Keratinocyte (primary cell): ENCODE measurements around the gene ANKRD23. TPM values are rescaled to one million over a fixed set of nuclear protein-coding genes. Genes with fewer than 3 reads are reported as not detected.
A peak's percentile ranks its signal among the peaks of the same experiment; 100 is the strongest.

Experiments used
- DNase-seq: peaks from one replicate; pipeline ENCODE4 v3.0.0-alpha.2; 2011; ENCODE audit warnings: low read depth, missing footprints, low spot score
- FAIRE-seq: peaks from 2 replicates; lab custom pipeline; 2011; peaks lifted over from hg19 to GRCh38; lab: Jason Lieb, UNC
- H2AFZ ChIP-seq: 2 replicates; pipeline ENCODE4 v1.6.0; 2012; ENCODE audit warnings: low read length, control low read depth, inconsistent platforms; ENCODE audit not compliant: control insufficient read depth
- H3K27ac ChIP-seq: 2 replicates; pipeline ENCODE4 v1.5.1; 2011; ENCODE audit warnings: low read length; ENCODE audit not compliant: control insufficient read depth, insufficient read depth
- H3K27me3 ChIP-seq: 3 replicates; pipeline ENCODE4 v1.6.0; 2011; ENCODE audit warnings: low read length; ENCODE audit not compliant: control insufficient read depth, insufficient read depth; ENCODE audit errors: extremely low read depth
- H3K36me3 ChIP-seq, 2 experiments: 2 replicates in 1 of 2; 3 replicates in 1 of 2; pipeline ENCODE4 v1.5.1; 2011; ENCODE audit warnings: low read length in 2 of 2, mild to moderate bottlenecking in 1 of 2; ENCODE audit not compliant: control insufficient read depth in 2 of 2, insufficient read depth in 2 of 2; ENCODE audit errors: extremely low read depth in 1 of 2
- H3K4me1 ChIP-seq: 3 replicates; pipeline ENCODE4 v1.5.1; 2011; ENCODE audit warnings: low read length; ENCODE audit not compliant: control insufficient read depth, insufficient read depth; ENCODE audit errors: extremely low read depth
- H3K4me2 ChIP-seq: 3 replicates; pipeline ENCODE4 v1.6.0; 2011; ENCODE audit warnings: low read depth, low read length; ENCODE audit not compliant: control insufficient read depth, insufficient read depth; ENCODE audit errors: extremely low read depth
- H3K4me3 ChIP-seq, 3 experiments: fragments of 200-600 bp in 1 of 3; sonication (generic) in 1 of 3; 2 replicates in 2 of 3; 3 replicates in 1 of 3; pipeline ENCODE4 v1.5.1; 2011 to 2016; ENCODE audit warnings: low read length in 3 of 3, mild to moderate bottlenecking in 3 of 3, control low read depth in 2 of 3, inconsistent platforms in 1 of 3, low read depth in 1 of 3, mixed read lengths in 1 of 3, mixed run types in 1 of 3, moderate library complexity in 1 of 3; ENCODE audit not compliant: control insufficient read depth in 2 of 3, insufficient read depth in 2 of 3; ENCODE audit errors: extremely low read depth in 1 of 3
- H3K79me2 ChIP-seq: 2 replicates; pipeline ENCODE4 v1.6.0; 2012; ENCODE audit warnings: low read length; ENCODE audit not compliant: control insufficient read depth, insufficient read depth
- H3K9ac ChIP-seq: 3 replicates; pipeline ENCODE4 v1.6.0; 2011; ENCODE audit warnings: low read length; ENCODE audit not compliant: control insufficient read depth, insufficient read depth; ENCODE audit errors: extremely low read depth
- H3K9me1 ChIP-seq: 3 replicates; pipeline ENCODE4 v1.6.0; 2011; ENCODE audit warnings: low read length; ENCODE audit not compliant: control insufficient read depth, insufficient read depth; ENCODE audit errors: extremely low read depth
- H3K9me3 ChIP-seq: 2 replicates; pipeline ENCODE4 v1.5.1; 2012; ENCODE audit warnings: low read depth, low read length; ENCODE audit not compliant: control insufficient read depth
- H4K20me1 ChIP-seq: 3 replicates; pipeline ENCODE4 v1.6.0; 2011; ENCODE audit warnings: low read length; ENCODE audit not compliant: control insufficient read depth, insufficient read depth; ENCODE audit errors: extremely low read depth
- CTCF ChIP-seq, 3 experiments: IDR thresholded peaks in 1 of 3; conservative IDR thresholded peaks in 1 of 3; optimal IDR thresholded peaks in 1 of 3; 2 replicates in 2 of 3; 3 replicates in 1 of 3; pipeline versions ENCODE3 to v1.5.1; 2011; ENCODE audit warnings: low read length in 3 of 3, mild to moderate bottlenecking in 3 of 3, moderate library complexity in 2 of 3, control low read depth in 1 of 3, inconsistent platforms in 1 of 3; ENCODE audit not compliant: insufficient read depth in 2 of 3; ENCODE audit errors: extremely low read depth in 1 of 3
- EZH2 ChIP-seq: IDR thresholded peaks from one replicate; pipeline ENCODE4 v1.6.1; 2012; ENCODE audit warnings: inconsistent platforms, mild to moderate bottlenecking, low read length, moderate library complexity
- dilution Hi-C: fragments of 300-500 bp; cut with MboI; formaldehyde crosslinking; loops from one replicate; pipeline ENCODE4 v1.7.0; 2020; ENCODE audit warnings: low sequenced_read_pairs; ENCODE audit not compliant: extremely low pct_ligation_motif_present
- polyA plus RNA-seq, 5 experiments: library from polyadenylated mRNA; depleted of rRNA in 3 of 5; stranded (reverse) in 3 of 5; stranded (forward) in 1 of 5; unstranded in 1 of 5; fragments of >200 nt; gene quantifications; 1 replicate in 1 of 5; 2 replicates in 3 of 5; 3 replicates in 1 of 5; pipeline versions ENCODE4 v1.2.1 to v1.2.3, GENCODE V29; 2011 to 2012; ENCODE audit warnings: missing spikeins in 2 of 5, low read depth in 1 of 5, low replicate concordance in 1 of 5

ANKRD23 gene
- polyA plus RNA-seq, 1 donor (not counting 4 experiments of a cell fraction or from before 2014, with no cell fraction given) = 1.4 TPM

GRCh38 chr2:96816127-96816835 lies 27.5 kb downstream of the ANKRD23 start, which contains the start of gene CNNM3:
TSS of gene CNNM3 (plus strand) at chr2:96816268. CDS start at chr2:96816278, 10 bp downstream.
- peak; percentile 33 for DNase-seq
- dilution Hi-C loops = no loop called here
- Histone ChIP-seq H2AFZ (peak within 1 kb of the TSS; percentile 85), H3K27ac (peak within 1 kb of the TSS; percentile 48), H4K20me1 (peaks cover 3% of the 10 kb centered on the region), H3K4me1 (peaks cover 14% of the 10 kb centered on the region), H3K4me3 (peak within 1 kb of the TSS; percentile 53 to 74 (median 63)), H3K4me2 (peak within 1 kb of the TSS; percentile 94), H3K9me1 (no peaks in the 10 kb centered on the region), H3K9me3 (no peaks in the 10 kb centered on the region), H3K79me2 (peaks cover 5% of the 10 kb centered on the region), H3K27me3 (no peaks in the 10 kb centered on the region), H3K9ac (peak within 1 kb of the TSS; percentile 64), H3K36me3 (peaks cover 0 to 1% of the 10 kb centered on the region in 2 experiments)
- FAIRE-seq = no peak
- TF ChIP-seq EZH2 = no peak
- TF ChIP-seq CTCF (optimal IDR thresholded peaks at IDR 0.05 in 1 of 3, IDR thresholded peaks at IDR 0.05 in 1 of 3, conservative IDR thresholded peaks at IDR 0.05 in 1 of 3; ENCODE audit: extremely low read depth in 1 of 3, insufficient read depth in 2 of 3, low read length in 3 of 3) = peak in 2 of 3 experiments; percentile 61 to 66

- no peak for DNase-seq
- dilution Hi-C loops = no loop called here
- H3K27ac ChIP-seq = peak overlapping the region; percentile 48
- H3K9me3 ChIP-seq = no peaks in the 10 kb centered on the region
- peaks cover 3% of the 10 kb centered on the region for H4K20me1 ChIP-seq
- peaks cover 0 to 1% of the 10 kb centered on the region in 2 experiments for H3K36me3 ChIP-seq
- no peaks in the 10 kb centered on the region for H3K27me3 ChIP-seq
- H3K9ac ChIP-seq = peak overlapping the region; percentile 64
- TF ChIP-seq EZH2 (no peak), CTCF (optimal IDR thresholded peaks at IDR 0.05 in 1 of 3, IDR thresholded peaks at IDR 0.05 in 1 of 3, conservative IDR thresholded peaks at IDR 0.05 in 1 of 3; ENCODE audit: extremely low read depth in 1 of 3, insufficient read depth in 2 of 3, low read length in 3 of 3) (no peak)
- H3K4me2 ChIP-seq = peak overlapping the region; percentile 94
- peak overlapping the region; percentile 85 for H2AFZ ChIP-seq
- FAIRE-seq = no peak
- no peaks in the 10 kb centered on the region for H3K9me1 ChIP-seq
- H3K79me2 ChIP-seq = peaks cover 5% of the 10 kb centered on the region
- H3K4me1 ChIP-seq = peaks cover 14% of the 10 kb centered on the region
- peak overlapping the region; percentile 53 to 74 (median 57) for H3K4me3 ChIP-seq
These were observed 28.3 kb downstream of the ANKRD23 start for GRCh38 chr2:96815326-96816126.
